Choroid plexus epithelial cell (primary cell): Measurements from ENCODE around the gene CCL26.
"Not testable (repeated sequence)": the region's sequence is repeated elsewhere in the genome, so short reads cannot be mapped to it uniquely, and the experiment has no call there.

Source experiments
- DNase-seq: peaks from one replicate; pipeline ENCODE4 v3.0.0-alpha.2; 2010; ENCODE audit warnings: low read depth
- H3K4me3 ChIP-seq: 2 replicates; pipeline ENCODE4 v1.5.1; 2011; ENCODE audit warnings: low read depth, mild to moderate bottlenecking, control low read depth, low read length, moderate library complexity
- CTCF ChIP-seq: conservative IDR thresholded peaks from 2 replicates; pipeline ENCODE4 v1.5.1; 2011; ENCODE audit warnings: low read depth, mild to moderate bottlenecking, control low read depth, inconsistent platforms, low read length, moderate library complexity

Gene CCL26

GRCh38 chr7:75723444-75723843 is 48.6 kb downstream of the CCL26 start:
- no peak for TF ChIP-seq CTCF
- no peak for DNase-seq
- H3K4me3 ChIP-seq: no peak overlapping the region

GRCh38 chr7:75722373-75722772 is 49.6 kb downstream of the CCL26 start:
- no peak for DNase-seq
- no peak for TF ChIP-seq CTCF
- no peak overlapping the region for H3K4me3 ChIP-seq

- H3K4me3 ChIP-seq, DNase-seq: not testable (repeated sequence)
Observed at GRCh38 chr7:75721922-75722321, 50.1 kb downstream of the CCL26 start.

GRCh38 chr7:75721426-75721825 is 50.6 kb downstream of the CCL26 start:
- DNase-seq: no peak
- no peak overlapping the region for H3K4me3 ChIP-seq
- TF ChIP-seq CTCF: no peak

DNA sequence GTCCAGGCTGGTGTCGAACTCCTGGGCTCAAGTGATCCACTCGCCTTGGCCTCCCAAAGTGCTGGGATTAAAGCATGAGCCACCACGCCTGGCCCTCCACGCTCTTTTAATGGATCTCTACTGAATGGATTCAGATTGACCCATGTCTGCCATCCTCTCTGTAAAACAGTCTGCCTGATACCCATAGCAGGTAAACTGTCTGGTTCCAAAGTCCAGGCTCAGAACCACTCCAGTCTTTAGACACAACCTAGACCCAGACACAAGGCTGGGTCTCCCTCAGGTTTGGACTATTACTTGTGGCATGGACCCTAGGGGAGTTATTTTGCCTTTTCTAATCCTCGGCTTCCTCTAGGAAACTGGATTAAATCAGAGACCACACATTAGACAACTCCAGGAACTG is 52.4 kb downstream of the CCL26 start:
- DNase-seq: no peak
- no peak for TF ChIP-seq CTCF
- H3K4me3 ChIP-seq: no peak overlapping the region
